BE2C (cell line): ENCODE measurements around the gene PPM1H.
"Not testable (repeated sequence)": the region's sequence is repeated elsewhere in the genome, so short reads cannot be mapped to it uniquely, and the experiment has no call there.

Source experiments
- DNase-seq: peaks from one replicate; pipeline ENCODE4 v3.0.0-alpha.2; 2020
- H3K27me3 ChIP-seq: fragments of 250-450 bp; sonication (Bioruptor Pico); 2 replicates; pipeline ENCODE4 v1.5.1; 2020; ENCODE audit warnings: mild to moderate bottlenecking
- H3K36me3 ChIP-seq: fragments of 250-450 bp; sonication (Bioruptor Pico); 2 replicates; pipeline ENCODE4 v1.5.1; 2020; ENCODE audit warnings: mild to moderate bottlenecking
- H3K4me1 ChIP-seq: fragments of 250-450 bp; sonication (Bioruptor Pico); 2 replicates; pipeline ENCODE4 v1.5.1; 2020
- H3K4me3 ChIP-seq: 2 replicates; pipeline ENCODE4 v1.5.1; 2011; ENCODE audit warnings: low read depth, low read length
- H3K9me3 ChIP-seq: fragments of 250-450 bp; sonication (Bioruptor Pico); 2 replicates; pipeline ENCODE4 v1.5.1; 2020
- TF ChIP-seq, protein P1 (sequence below): IDR thresholded peaks from 2 replicates; pipeline ENCODE4 v1.5.1; 2012; ENCODE audit warnings: mild to moderate bottlenecking, low read depth, low read length

PPM1H gene

DNA sequence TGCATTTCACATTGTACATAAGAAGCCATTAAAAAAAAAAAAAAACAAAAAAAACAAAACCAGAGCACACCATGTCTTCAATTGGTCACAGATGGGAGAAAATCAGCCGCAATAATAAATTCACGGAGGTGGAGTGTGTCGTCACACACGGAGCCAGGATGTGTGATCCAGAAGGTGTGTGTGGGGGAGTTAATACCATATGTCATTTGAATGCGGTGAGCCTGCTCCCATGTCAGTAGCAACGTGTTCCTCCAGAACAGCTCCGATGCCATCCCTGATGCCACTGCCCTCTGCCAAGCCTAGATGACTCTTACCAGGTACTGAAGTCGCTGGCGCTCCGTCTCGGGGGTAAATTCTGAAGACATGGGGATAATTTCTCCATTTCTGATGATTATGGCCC lies 197.8 kb downstream of the PPM1H start:
- Histone ChIP-seq H3K36me3 (no peaks in the 10 kb centered on the region), H3K27me3 (no peaks in the 10 kb centered on the region), H3K9me3 (no peaks in the 10 kb centered on the region), H3K4me3 (no peak overlapping the region), H3K4me1 (no peaks in the 10 kb centered on the region)
- no peak for DNase-seq
- TF ChIP-seq, protein P1, sequence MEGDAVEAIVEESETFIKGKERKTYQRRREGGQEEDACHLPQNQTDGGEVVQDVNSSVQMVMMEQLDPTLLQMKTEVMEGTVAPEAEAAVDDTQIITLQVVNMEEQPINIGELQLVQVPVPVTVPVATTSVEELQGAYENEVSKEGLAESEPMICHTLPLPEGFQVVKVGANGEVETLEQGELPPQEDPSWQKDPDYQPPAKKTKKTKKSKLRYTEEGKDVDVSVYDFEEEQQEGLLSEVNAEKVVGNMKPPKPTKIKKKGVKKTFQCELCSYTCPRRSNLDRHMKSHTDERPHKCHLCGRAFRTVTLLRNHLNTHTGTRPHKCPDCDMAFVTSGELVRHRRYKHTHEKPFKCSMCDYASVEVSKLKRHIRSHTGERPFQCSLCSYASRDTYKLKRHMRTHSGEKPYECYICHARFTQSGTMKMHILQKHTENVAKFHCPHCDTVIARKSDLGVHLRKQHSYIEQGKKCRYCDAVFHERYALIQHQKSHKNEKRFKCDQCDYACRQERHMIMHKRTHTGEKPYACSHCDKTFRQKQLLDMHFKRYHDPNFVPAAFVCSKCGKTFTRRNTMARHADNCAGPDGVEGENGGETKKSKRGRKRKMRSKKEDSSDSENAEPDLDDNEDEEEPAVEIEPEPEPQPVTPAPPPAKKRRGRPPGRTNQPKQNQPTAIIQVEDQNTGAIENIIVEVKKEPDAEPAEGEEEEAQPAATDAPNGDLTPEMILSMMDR, result no peak

GRCh38 chr12:62736596-62736995 lies 198.4 kb downstream of the PPM1H start:
- H3K36me3 ChIP-seq, result no peaks in the 10 kb centered on the region
- no peak for DNase-seq
- no peaks in the 10 kb centered on the region for H3K9me3 ChIP-seq
- no peaks in the 10 kb centered on the region for H3K27me3 ChIP-seq
- TF ChIP-seq, protein P1, result no peak
- no peak overlapping the region for H3K4me3 ChIP-seq
- H3K4me1 ChIP-seq, result no peaks in the 10 kb centered on the region

- DNase-seq, result no peak
- H3K9me3 ChIP-seq, result no peaks in the 10 kb centered on the region
- H3K4me3 ChIP-seq, result no peak overlapping the region
- H3K4me1 ChIP-seq, result no peaks in the 10 kb centered on the region
- H3K36me3 ChIP-seq, result no peaks in the 10 kb centered on the region
- TF ChIP-seq, protein P1, result no peak
- H3K27me3 ChIP-seq, result no peaks in the 10 kb centered on the region
Measured at GRCh38 chr12:62732861-62733427, 202.0 kb downstream of the PPM1H start.

- no peak overlapping the region for H3K4me3 ChIP-seq
- no peaks in the 10 kb centered on the region for H3K9me3 ChIP-seq
- H3K27me3 ChIP-seq, result no peaks in the 10 kb centered on the region
- no peak for DNase-seq
- TF ChIP-seq, protein P1, result no peak
- H3K4me1 ChIP-seq, result no peaks in the 10 kb centered on the region
- no peaks in the 10 kb centered on the region for H3K36me3 ChIP-seq
Measured at GRCh38 chr12:62731055-62731820, 203.7 kb downstream of the PPM1H start.

DNA sequence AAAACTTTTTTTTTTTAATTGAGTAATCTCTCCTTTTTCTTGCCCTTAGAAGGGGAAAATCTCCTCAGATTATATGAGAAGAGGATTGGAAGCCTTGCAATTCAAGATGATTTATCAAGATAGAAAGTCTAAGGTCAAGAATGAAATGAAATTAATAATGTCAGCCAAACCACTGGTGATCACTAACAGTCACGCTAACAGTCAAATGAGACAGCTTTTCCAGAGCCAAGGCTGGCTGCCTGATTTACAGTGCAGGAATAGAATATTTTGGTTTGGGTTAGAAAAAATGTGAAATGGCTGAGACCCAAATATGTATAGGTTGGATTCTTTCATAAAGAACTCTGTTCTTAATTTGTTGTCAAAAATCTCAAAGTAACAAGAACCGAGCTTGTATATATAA lies 204.3 kb downstream of the PPM1H start:
- DNase-seq, result no peak
- Histone ChIP-seq H3K36me3 (no peaks in the 10 kb centered on the region), H3K27me3 (no peaks in the 10 kb centered on the region), H3K4me3 (no peak overlapping the region), H3K4me1 (no peaks in the 10 kb centered on the region), H3K9me3 (no peaks in the 10 kb centered on the region)
- TF ChIP-seq, protein P1, result no peak

- H3K4me1 ChIP-seq, DNase-seq, H3K27me3 ChIP-seq, H3K36me3 ChIP-seq, H3K4me3 ChIP-seq, H3K9me3 ChIP-seq: not testable (repeated sequence)
Measured at GRCh38 chr12:62729579-62730544, 205.1 kb downstream of the PPM1H start.
